Activated naive CD8-positive, alpha-beta T cell treated with anti-CD3 and anti-CD28 coated beads, Interleukin-2, amount 10 ng/mL, durations not matched to agents 7 days and 5 days (primary cell): ENCODE data around the gene SYNE3. TPM values are rescaled to one million over a fixed set of nuclear protein-coding genes. Genes with fewer than 3 reads are reported as not detected.

Source experiments
- ATAC-seq: fragments of 150-1000 bp; cut with Tn5 transposase; one replicate; pipeline ENCODE4 v1.10.0; 2021; ENCODE audit warnings: low read depth, moderate library complexity
- POLR2A ChIA-PET: fragments of 350-600 bp; sonication (Branson Sonifier 250); formaldehyde crosslinking; loops from one replicate; lab custom pipeline; 2021; ENCODE audit warnings: antibody characterized with exemption; lab: Charles Lee
- DNase-seq: peaks from one replicate; pipeline ENCODE4 v3.0.0; 2021
- H3K27ac Mint-ChIP-seq: one replicate; pipeline ENCODE4 v1.8.0; 2022; ENCODE audit warnings: mild to moderate bottlenecking, mixed read lengths
- H3K27me3 Mint-ChIP-seq: one replicate; pipeline ENCODE4 v1.8.0; 2022; ENCODE audit warnings: mild to moderate bottlenecking, moderate library complexity, mixed read lengths
- H3K36me3 Mint-ChIP-seq: one replicate; pipeline ENCODE4 v1.8.0; 2021; ENCODE audit warnings: mild to moderate bottlenecking, mixed read lengths
- H3K4me1 Mint-ChIP-seq: one replicate; pipeline ENCODE4 v1.8.0; 2021; ENCODE audit warnings: mixed read lengths
- H3K4me3 Mint-ChIP-seq: one replicate; pipeline ENCODE4 v1.8.0; 2022; ENCODE audit warnings: mild to moderate bottlenecking, moderate library complexity, mixed read lengths
- H3K9me3 Mint-ChIP-seq: one replicate; pipeline ENCODE4 v1.8.0; 2021; ENCODE audit warnings: mixed read lengths
- total RNA-seq, 2 experiments: library from RNA; stranded (reverse); gene quantifications; one replicate each; pipeline ENCODE4 v1.2.3, GENCODE V29; 2021

SYNE3 gene
- 10 to 100 TPM; 79.0 to 79.1 TPM for total RNA-seq

- Mint-ChIP-seq H3K4me1 (peaks cover 57% of the 10 kb centered on the region), H3K4me3 (peak within 1 kb of the TSS; percentile 92), H3K27me3 (no peaks in the 10 kb centered on the region), H3K9me3 (no peaks in the 10 kb centered on the region), H3K36me3 (peaks cover 17% of the 10 kb centered on the region), H3K27ac (peak within 1 kb of the TSS; percentile 97)
- peak; percentile 80 for DNase-seq
- POLR2A ChIA-PET, result interaction anchor here (0.5 to 4.4 kb wide), 7 partner anchors 9 to 198 kb away, joined by 3 to 36 read pairs (median 7); partner anchors contain the start of gene GLRX5
- peak; percentile 71 for ATAC-seq
Measured at GRCh38 chr14:95516554-95517181, at the start of gene SYNE3. TSS of gene SYNE3 (minus strand) at chr14:95516650. CDS start at chr14:95475821, 40,829 bp downstream.

GRCh38 chr14:95564060-95564459, 47.6 kb upstream of the SYNE3 start:
- POLR2A ChIA-PET, result no interaction called here
- Mint-ChIP-seq H3K9me3 (no peaks in the 10 kb centered on the region), H3K4me3 (no peak overlapping the region), H3K4me1 (peaks cover 2% of the 10 kb centered on the region), H3K27ac (no peak overlapping the region), H3K36me3 (no peaks in the 10 kb centered on the region), H3K27me3 (peaks cover 2% of the 10 kb centered on the region)
- ATAC-seq (no peak), DNase-seq (no peak)

- no peak overlapping the region for H3K4me3 Mint-ChIP-seq
- POLR2A ChIA-PET, result no interaction called here
- no peaks in the 10 kb centered on the region for H3K36me3 Mint-ChIP-seq
- DNase-seq, result no peak
- H3K27ac Mint-ChIP-seq, result no peak overlapping the region
- ATAC-seq, result no peak
- H3K27me3 Mint-ChIP-seq, result peaks cover 2% of the 10 kb centered on the region
- H3K4me1 Mint-ChIP-seq, result peaks cover 2% of the 10 kb centered on the region
- H3K9me3 Mint-ChIP-seq, result no peaks in the 10 kb centered on the region
Measured at GRCh38 chr14:95562892-95563685, 46.6 kb upstream of the SYNE3 start.

- Mint-ChIP-seq H3K27me3 (peaks cover 2% of the 10 kb centered on the region), H3K36me3 (no peaks in the 10 kb centered on the region), H3K4me1 (peaks cover 2% of the 10 kb centered on the region), H3K4me3 (no peak overlapping the region), H3K9me3 (no peaks in the 10 kb centered on the region), H3K27ac (no peak overlapping the region)
- DNase-seq, result peak; percentile 82
- peak; percentile 97 for ATAC-seq
- POLR2A ChIA-PET, result no interaction called here
Measured at GRCh38 chr14:95561001-95561412, 44.6 kb upstream of the SYNE3 start.

GRCh38 chr14:95559203-95559602, 42.8 kb upstream of the SYNE3 start:
- H3K27me3 Mint-ChIP-seq, result peaks cover 2% of the 10 kb centered on the region
- H3K9me3 Mint-ChIP-seq, result no peaks in the 10 kb centered on the region
- POLR2A ChIA-PET, result no interaction called here
- H3K36me3 Mint-ChIP-seq, result no peaks in the 10 kb centered on the region
- no peak overlapping the region for H3K4me3 Mint-ChIP-seq
- H3K27ac Mint-ChIP-seq, result no peak overlapping the region
- DNase-seq, result no peak
- ATAC-seq, result no peak
- H3K4me1 Mint-ChIP-seq, result peaks cover 2% of the 10 kb centered on the region

- ATAC-seq (no peak), DNase-seq (no peak)
- Mint-ChIP-seq H3K27me3 (peaks cover 2% of the 10 kb centered on the region), H3K27ac (no peak overlapping the region), H3K36me3 (no peaks in the 10 kb centered on the region), H3K9me3 (no peaks in the 10 kb centered on the region), H3K4me1 (peaks cover 2% of the 10 kb centered on the region), H3K4me3 (no peak overlapping the region)
- POLR2A ChIA-PET, result no interaction called here
Measured at GRCh38 chr14:95557832-95558231, 41.4 kb upstream of the SYNE3 start.

GRCh38 chr14:95557291-95557690, 40.8 kb upstream of the SYNE3 start:
- Mint-ChIP-seq H3K9me3 (no peaks in the 10 kb centered on the region), H3K27me3 (peaks cover 2% of the 10 kb centered on the region), H3K4me1 (peaks cover 2% of the 10 kb centered on the region), H3K27ac (no peak overlapping the region), H3K36me3 (no peaks in the 10 kb centered on the region), H3K4me3 (no peak overlapping the region)
- POLR2A ChIA-PET, result no interaction called here
- ATAC-seq (no peak), DNase-seq (no peak)

GRCh38 chr14:95555053-95555452, 38.6 kb upstream of the SYNE3 start:
- Mint-ChIP-seq H3K36me3 (no peaks in the 10 kb centered on the region), H3K4me3 (no peak overlapping the region), H3K27ac (no peak overlapping the region), H3K27me3 (no peaks in the 10 kb centered on the region), H3K4me1 (no peaks in the 10 kb centered on the region), H3K9me3 (no peaks in the 10 kb centered on the region)
- POLR2A ChIA-PET, result interaction anchor here (0.6 kb wide), 1 partner anchor 28 kb away, joined by 4 read pairs; no protein-coding TSS in a partner anchor
- no peak for ATAC-seq
- DNase-seq, result no peak

GRCh38 chr14:95553141-95553540, 36.7 kb upstream of the SYNE3 start:
- H3K4me3 Mint-ChIP-seq, result no peak overlapping the region
- H3K36me3 Mint-ChIP-seq, result peaks cover 3% of the 10 kb centered on the region
- H3K4me1 Mint-ChIP-seq, result no peaks in the 10 kb centered on the region
- H3K9me3 Mint-ChIP-seq, result no peaks in the 10 kb centered on the region
- no peaks in the 10 kb centered on the region for H3K27me3 Mint-ChIP-seq
- ATAC-seq, result no peak
- POLR2A ChIA-PET, result no interaction called here
- no peak for DNase-seq
- H3K27ac Mint-ChIP-seq, result no peak overlapping the region

- Mint-ChIP-seq H3K27me3 (no peaks in the 10 kb centered on the region), H3K27ac (no peak overlapping the region), H3K4me3 (no peak overlapping the region), H3K36me3 (peaks cover 3% of the 10 kb centered on the region), H3K9me3 (no peaks in the 10 kb centered on the region), H3K4me1 (peaks cover 2% of the 10 kb centered on the region)
- DNase-seq (no peak), ATAC-seq (no peak)
- POLR2A ChIA-PET, result no interaction called here
Measured at GRCh38 chr14:95551435-95551834, 35.0 kb upstream of the SYNE3 start.

GRCh38 chr14:95549656-95550585, 33.5 kb upstream of the SYNE3 start:
- Mint-ChIP-seq H3K27me3 (no peaks in the 10 kb centered on the region), H3K4me3 (no peak overlapping the region), H3K9me3 (no peaks in the 10 kb centered on the region), H3K4me1 (peaks cover 3% of the 10 kb centered on the region), H3K27ac (no peak overlapping the region), H3K36me3 (peaks cover 3% of the 10 kb centered on the region)
- DNase-seq (no peak), ATAC-seq (no peak)
- POLR2A ChIA-PET, result no interaction called here

- Mint-ChIP-seq H3K9me3 (no peaks in the 10 kb centered on the region), H3K27me3 (no peaks in the 10 kb centered on the region), H3K4me1 (peaks cover 3% of the 10 kb centered on the region), H3K27ac (no peak overlapping the region), H3K36me3 (peaks cover 7% of the 10 kb centered on the region), H3K4me3 (no peak overlapping the region)
- ATAC-seq, result no peak
- POLR2A ChIA-PET, result no interaction called here
- no peak for DNase-seq
Measured at GRCh38 chr14:95548328-95548929, 32.0 kb upstream of the SYNE3 start.
